Measurements from ENCODE around the gene CACNG4.

CACNG4 gene

GRCh38 chr17:67051837-67052236 is 87.3 kb downstream of the CACNG4 start:
- TF ChIP-seq PATZ1 (CRISPR knock-in tag; IDR thresholded peaks at IDR 0.05; ENCODE audit: borderline replicate concordance), result no peak
- no peak for ATAC-seq

- ATAC-seq, result no peak
Observed at GRCh38 chr17:67052720-67053437, 88.4 kb downstream of the CACNG4 start.

More at GRCh38 chr17:67052720-67053437, 88.4 kb downstream of the CACNG4 start:
- TF ChIP-seq ZC3H10 (CRISPR knock-in tag; IDR thresholded peaks at IDR 0.05), result no peak
- TF ChIP-seq ISL1 (CRISPR knock-in tag; IDR thresholded peaks at IDR 0.05), result no peak
- no peak for TF ChIP-seq CSDC2 (CRISPR knock-in tag; IDR thresholded peaks at IDR 0.05)
- no peak for TF ChIP-seq CREB5 (CRISPR knock-in tag; IDR thresholded peaks at IDR 0.05; ENCODE audit: low read depth)
- no peak for TF ChIP-seq OSR1 (CRISPR knock-in tag; IDR thresholded peaks at IDR 0.05)
- no peak for TF ChIP-seq ZNF565 (CRISPR knock-in tag; conservative IDR thresholded peaks at IDR 0.05; ENCODE audit: low read depth)
- no peak for TF ChIP-seq TSHZ2 (CRISPR knock-in tag; IDR thresholded peaks at IDR 0.05)
- TF ChIP-seq SNAI2 (CRISPR knock-in tag; IDR thresholded peaks at IDR 0.05), result no peak
- no peak for TF ChIP-seq BACH2 (CRISPR knock-in tag; IDR thresholded peaks at IDR 0.05; ENCODE audit: borderline replicate concordance)
- TF ChIP-seq GLIS3 (CRISPR knock-in tag; IDR thresholded peaks at IDR 0.05), result no peak
- no peak for TF ChIP-seq TOX (CRISPR knock-in tag; IDR thresholded peaks at IDR 0.05; ENCODE audit: borderline replicate concordance)
- no peak for TF ChIP-seq ZNF8 (CRISPR knock-in tag; IDR thresholded peaks at IDR 0.05)
- TF ChIP-seq RARB (CRISPR knock-in tag; IDR thresholded peaks at IDR 0.05), result no peak
- TF ChIP-seq ARNTL (CRISPR knock-in tag; IDR thresholded peaks at IDR 0.05; ENCODE audit: borderline replicate concordance, low read depth), result no peak
- TF ChIP-seq ESRRG (CRISPR knock-in tag; IDR thresholded peaks at IDR 0.05), result no peak
- TF ChIP-seq CSRNP3 (CRISPR knock-in tag; IDR thresholded peaks at IDR 0.05), result no peak
- TF ChIP-seq ZFP30 (CRISPR knock-in tag; IDR thresholded peaks at IDR 0.05), result no peak
- no peak for TF ChIP-seq ZNF70 (CRISPR knock-in tag; IDR thresholded peaks at IDR 0.05)
- no peak for TF ChIP-seq ZFP3 (CRISPR knock-in tag; IDR thresholded peaks at IDR 0.05)
- TF ChIP-seq PATZ1 (CRISPR knock-in tag; IDR thresholded peaks at IDR 0.05; ENCODE audit: borderline replicate concordance), result no peak

Data from SK-N-SH treated with all-trans-retinoic acid at 6 μM for 48 hours (cell line).